OCI-LY3 (cell line): ENCODE measurements around the gene TBCE.

Experiments
- EZH2phosphoT487 ChIP-seq: fragments of 200-600 bp; shearing (Covaris generic); IDR thresholded peaks from 2 replicates; pipeline ENCODE4 v1.6.1; 2018; ENCODE audit warnings: antibody characterized with exemption, mixed run types, low read depth
- TF ChIP-seq, protein P1 (sequence below): fragments of 200-600, 300-600 bp; sonication (generic); IDR thresholded peaks from 2 replicates; pipeline ENCODE4 v1.5.1; 2014; ENCODE audit warnings: antibody characterized with exemption, low read length, low read depth

- TF ChIP-seq, protein P1, sequence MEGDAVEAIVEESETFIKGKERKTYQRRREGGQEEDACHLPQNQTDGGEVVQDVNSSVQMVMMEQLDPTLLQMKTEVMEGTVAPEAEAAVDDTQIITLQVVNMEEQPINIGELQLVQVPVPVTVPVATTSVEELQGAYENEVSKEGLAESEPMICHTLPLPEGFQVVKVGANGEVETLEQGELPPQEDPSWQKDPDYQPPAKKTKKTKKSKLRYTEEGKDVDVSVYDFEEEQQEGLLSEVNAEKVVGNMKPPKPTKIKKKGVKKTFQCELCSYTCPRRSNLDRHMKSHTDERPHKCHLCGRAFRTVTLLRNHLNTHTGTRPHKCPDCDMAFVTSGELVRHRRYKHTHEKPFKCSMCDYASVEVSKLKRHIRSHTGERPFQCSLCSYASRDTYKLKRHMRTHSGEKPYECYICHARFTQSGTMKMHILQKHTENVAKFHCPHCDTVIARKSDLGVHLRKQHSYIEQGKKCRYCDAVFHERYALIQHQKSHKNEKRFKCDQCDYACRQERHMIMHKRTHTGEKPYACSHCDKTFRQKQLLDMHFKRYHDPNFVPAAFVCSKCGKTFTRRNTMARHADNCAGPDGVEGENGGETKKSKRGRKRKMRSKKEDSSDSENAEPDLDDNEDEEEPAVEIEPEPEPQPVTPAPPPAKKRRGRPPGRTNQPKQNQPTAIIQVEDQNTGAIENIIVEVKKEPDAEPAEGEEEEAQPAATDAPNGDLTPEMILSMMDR: no peak
- no peak for TF ChIP-seq EZH2phosphoT487
Observed at GRCh38 chr1:235495551-235495950, 128.3 kb downstream of the TBCE start.
